ENCODE data around the gene TDG.

DNA sequence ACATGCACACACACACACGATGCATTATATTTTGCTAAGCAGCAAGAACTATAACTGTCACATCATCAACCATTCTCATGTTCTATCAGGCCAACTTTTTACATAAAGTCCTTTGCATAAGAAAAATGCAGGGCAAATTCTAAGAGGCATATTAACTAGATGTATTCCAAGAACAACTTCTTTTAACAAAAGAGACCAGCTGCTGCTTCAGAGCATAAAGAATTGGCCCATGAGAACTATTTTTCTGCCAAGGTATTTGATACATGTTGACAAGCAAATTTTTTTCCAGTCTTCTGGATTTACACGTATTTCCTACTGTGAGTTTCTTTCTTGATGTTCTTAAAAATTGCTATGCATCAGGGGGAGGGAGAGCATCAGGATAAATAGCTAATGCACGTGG, 57.1 kb downstream of the TDG start:
- TF ChIP-seq GATA3 (IDR thresholded peaks at IDR 0.05; ENCODE audit: low read depth, low read length) (no peak), GATA2 (IDR thresholded peaks at IDR 0.05; ENCODE audit: low read depth, low read length) (no peak)
